ENCODE data around the gene TUBG1.

- TF ChIP-seq CTCF (IDR thresholded peaks at IDR 0.05): no peak
- TF ChIP-seq POLR2A (IDR thresholded peaks at IDR 0.05): no peak
These were observed 6.2 kb upstream of the TUBG1 start for GRCh38 chr17:42603318-42603717.

Measured in body of pancreas (tissue), 4 donors.